Measurements from ENCODE around the gene NCK2. TPM values are rescaled to one million over a fixed set of nuclear protein-coding genes. Genes with fewer than 3 reads are reported as not detected.

Gene NCK2
- total RNA-seq, 1 donor from 2014 or later, result 55.2 TPM

GRCh38 chr2:105784589-105784988 is 39.9 kb downstream of the NCK2 start:
- no peak for DNase-seq (ENCODE audit: low spot score)
- no peak overlapping the region for H3K4me3 Mint-ChIP-seq (ENCODE audit: unreplicated experiment)
- H3K27ac Mint-ChIP-seq (ENCODE audit: unreplicated experiment), result no peak overlapping the region
- H3K9me3 Mint-ChIP-seq (ENCODE audit: low read depth), result no peaks in the 10 kb centered on the region
- H3K27me3 Mint-ChIP-seq (ENCODE audit: low read depth), result no peaks in the 10 kb centered on the region
- TF ChIP-seq CTCF (IDR thresholded peaks at IDR 0.05), result no peak
- H3K36me3 Mint-ChIP-seq (ENCODE audit: low read depth), result no peaks in the 10 kb centered on the region
- peaks cover 22% of the 10 kb centered on the region for H3K4me1 Mint-ChIP-seq (ENCODE audit: low read depth)

- H3K4me3 Mint-ChIP-seq (ENCODE audit: unreplicated experiment), result no peak overlapping the region
- H3K36me3 Mint-ChIP-seq (ENCODE audit: low read depth), result no peaks in the 10 kb centered on the region
- no peak for DNase-seq (ENCODE audit: low spot score)
- H3K27me3 Mint-ChIP-seq (ENCODE audit: low read depth), result no peaks in the 10 kb centered on the region
- no peak overlapping the region for H3K27ac Mint-ChIP-seq (ENCODE audit: unreplicated experiment)
- peaks cover 28% of the 10 kb centered on the region for H3K4me1 Mint-ChIP-seq (ENCODE audit: low read depth)
- H3K9me3 Mint-ChIP-seq (ENCODE audit: low read depth), result no peaks in the 10 kb centered on the region
- no peak for TF ChIP-seq CTCF (IDR thresholded peaks at IDR 0.05)
Observed at GRCh38 chr2:105785095-105785847, 40.6 kb downstream of the NCK2 start.

GRCh38 chr2:105786231-105787230 is 41.8 kb downstream of the NCK2 start:
- H3K27ac Mint-ChIP-seq (ENCODE audit: unreplicated experiment), result no peak overlapping the region
- TF ChIP-seq CTCF (IDR thresholded peaks at IDR 0.05), result no peak
- no peak for DNase-seq (ENCODE audit: low spot score)
- no peak overlapping the region for H3K4me3 Mint-ChIP-seq (ENCODE audit: unreplicated experiment)
- peaks cover 34% of the 10 kb centered on the region for H3K4me1 Mint-ChIP-seq (ENCODE audit: low read depth)
- H3K27me3 Mint-ChIP-seq (ENCODE audit: low read depth), result no peaks in the 10 kb centered on the region
- H3K36me3 Mint-ChIP-seq (ENCODE audit: low read depth), result no peaks in the 10 kb centered on the region
- H3K9me3 Mint-ChIP-seq (ENCODE audit: low read depth), result no peaks in the 10 kb centered on the region

GRCh38 chr2:105787376-105788318 is 42.9 kb downstream of the NCK2 start:
- TF ChIP-seq CTCF (IDR thresholded peaks at IDR 0.05), result no peak
- no peak for DNase-seq (ENCODE audit: low spot score)
- Mint-ChIP-seq H3K27ac (ENCODE audit: unreplicated experiment) (no peak overlapping the region), H3K27me3 (ENCODE audit: low read depth) (no peaks in the 10 kb centered on the region), H3K4me3 (ENCODE audit: unreplicated experiment) (no peak overlapping the region), H3K9me3 (ENCODE audit: low read depth) (no peaks in the 10 kb centered on the region), H3K4me1 (ENCODE audit: low read depth) (peaks cover 39% of the 10 kb centered on the region), H3K36me3 (ENCODE audit: low read depth) (no peaks in the 10 kb centered on the region)
